Islet precursor cell (in vitro differentiated cells): Measurements from ENCODE around the gene PCBP3.
A peak's percentile ranks its signal among the peaks of the same experiment; 100 is the strongest.
"Not testable (repeated sequence)": the region's sequence is repeated elsewhere in the genome, so short reads cannot be mapped to it uniquely, and the experiment has no call there.

Experiments
- DNase-seq: peaks from one replicate; pipeline ENCODE4 v3.0.0-alpha.2; 2018

The PCBP3 gene

GRCh38 chr21:45940091-45940490, 296.6 kb downstream of the PCBP3 start:
- DNase-seq: no peak

- DNase-seq: peak; percentile 43
Measured at GRCh38 chr21:45940621-45941337, 297.3 kb downstream of the PCBP3 start.

GRCh38 chr21:45941338-45941710, 297.8 kb downstream of the PCBP3 start:
- DNase-seq: peak; percentile 42

DNA sequence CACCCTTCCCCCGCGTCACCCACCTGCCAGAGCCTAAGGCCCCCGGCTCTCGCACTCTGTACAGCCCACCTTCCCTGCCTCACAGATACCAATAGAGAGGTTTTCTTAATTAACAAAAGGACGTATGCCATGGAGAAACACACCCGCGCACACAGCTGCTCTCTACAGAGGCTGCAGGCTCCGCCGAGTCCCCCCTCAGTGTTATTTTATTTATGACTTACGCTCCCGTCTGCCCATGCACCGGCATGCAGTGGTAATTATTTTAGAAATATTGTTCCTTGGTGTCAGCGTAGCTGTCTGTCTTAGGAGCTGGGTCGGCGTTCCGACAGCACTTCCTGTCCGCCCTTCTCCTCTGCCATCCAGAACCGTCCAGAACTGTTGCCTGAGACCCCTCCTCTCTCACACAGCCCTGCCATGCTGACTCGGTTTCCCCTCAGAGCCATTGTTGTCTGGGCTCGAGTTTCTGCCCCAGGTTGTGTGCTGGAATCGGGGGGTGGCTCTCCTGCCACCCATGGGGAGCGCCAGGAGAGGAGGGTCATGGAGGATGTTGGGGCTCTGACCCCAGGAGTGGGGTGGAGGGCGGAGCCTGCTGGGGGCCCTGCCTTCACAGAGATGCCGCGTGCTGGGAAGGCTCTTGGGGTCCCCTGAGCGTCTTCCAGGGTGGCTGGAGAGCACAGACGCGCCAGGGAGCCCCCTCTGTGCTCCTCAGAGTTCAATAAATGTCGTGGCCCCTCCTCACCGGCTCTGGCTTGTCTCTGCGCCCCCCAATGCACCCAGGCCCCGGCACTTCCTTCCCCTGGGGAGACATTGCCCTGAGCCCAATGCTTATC, 298.4 kb downstream of the PCBP3 start:
- DNase-seq: no peak

- DNase-seq: peak; percentile 49
Measured at GRCh38 chr21:45942755-45943629, 299.5 kb downstream of the PCBP3 start.

GRCh38 chr21:45943630-45944540, 300.4 kb downstream of the PCBP3 start:
- DNase-seq: peak; percentile 41

DNA sequence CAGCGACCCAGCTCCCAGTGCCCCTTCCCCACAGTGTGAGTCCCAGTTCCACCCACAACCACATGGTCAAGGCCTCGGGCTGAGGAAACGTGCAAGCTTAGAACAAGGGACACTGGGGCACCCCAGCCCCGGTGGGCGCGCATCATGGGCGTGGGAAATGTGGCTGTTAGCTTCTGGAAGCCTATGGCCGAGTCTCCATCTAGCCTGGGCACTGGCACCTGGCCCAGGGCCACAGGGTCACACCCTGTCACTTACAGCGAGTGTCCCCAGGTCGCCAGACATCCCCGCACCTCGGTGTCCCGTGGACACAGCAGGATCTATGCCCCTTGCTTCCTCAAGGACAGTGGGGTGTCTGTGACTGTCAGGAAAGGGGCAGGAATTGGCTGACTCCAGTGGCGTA, 301.1 kb downstream of the PCBP3 start:
- peak; percentile 47 for DNase-seq

GRCh38 chr21:45945066-45945867, 301.7 kb downstream of the PCBP3 start:
- peak; percentile 40 for DNase-seq

DNA sequence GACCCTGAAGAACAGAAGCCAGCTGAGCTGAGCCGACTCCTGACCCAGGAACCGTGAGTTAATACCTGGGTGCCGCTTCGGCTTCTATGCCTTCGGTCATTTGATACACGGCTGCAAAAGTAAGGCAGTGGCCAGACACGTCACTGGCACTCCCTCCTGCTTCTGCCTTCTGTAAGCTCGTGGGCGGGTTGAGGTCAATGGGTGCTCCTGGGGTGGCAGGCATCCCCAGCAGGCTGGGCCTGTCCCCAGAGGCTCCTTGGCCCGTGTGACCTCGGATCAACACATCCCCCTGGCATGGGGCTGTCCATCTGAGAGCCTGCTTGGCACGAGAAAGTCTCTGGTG, 302.3 kb downstream of the PCBP3 start:
- DNase-seq: no peak

GRCh38 chr21:45947296-45947695, 303.8 kb downstream of the PCBP3 start:
- DNase-seq: no peak

- no peak for DNase-seq
Measured at GRCh38 chr21:45947716-45948255, 304.3 kb downstream of the PCBP3 start.

DNA sequence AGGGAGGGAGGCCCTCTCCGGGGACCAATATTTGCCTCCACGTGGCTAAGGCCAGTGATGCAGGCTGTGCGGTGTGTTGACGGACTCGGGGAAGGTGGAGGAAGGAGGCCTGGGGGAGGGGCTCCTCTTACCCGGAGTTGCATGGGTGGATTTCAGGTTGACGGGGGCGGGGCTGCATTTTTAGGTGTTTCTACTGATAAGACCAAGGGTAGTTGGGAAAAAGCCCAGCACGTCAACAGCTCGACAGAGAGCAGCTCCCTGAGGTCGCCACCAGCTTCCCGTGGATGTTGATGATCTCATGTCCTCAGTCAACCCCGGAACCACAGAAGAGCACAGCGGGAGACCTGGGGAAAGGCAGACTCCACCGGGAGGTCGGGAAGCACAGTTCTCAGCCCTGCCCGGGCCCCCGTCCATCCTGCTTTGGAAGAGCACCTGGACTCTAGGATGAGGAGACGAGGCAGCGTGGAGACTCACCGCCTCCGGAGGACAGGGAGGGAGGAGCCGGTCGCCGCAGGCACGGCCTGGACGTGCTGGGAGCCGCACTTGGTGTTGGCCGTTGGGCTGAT, 305.1 kb downstream of the PCBP3 start:
- DNase-seq: peak; percentile 46

GRCh38 chr21:45949928-45950739, 306.6 kb downstream of the PCBP3 start:
- no peak for DNase-seq

- DNase-seq: peak; percentile 67
Measured at GRCh38 chr21:45950740-45951515, 307.4 kb downstream of the PCBP3 start.

DNA sequence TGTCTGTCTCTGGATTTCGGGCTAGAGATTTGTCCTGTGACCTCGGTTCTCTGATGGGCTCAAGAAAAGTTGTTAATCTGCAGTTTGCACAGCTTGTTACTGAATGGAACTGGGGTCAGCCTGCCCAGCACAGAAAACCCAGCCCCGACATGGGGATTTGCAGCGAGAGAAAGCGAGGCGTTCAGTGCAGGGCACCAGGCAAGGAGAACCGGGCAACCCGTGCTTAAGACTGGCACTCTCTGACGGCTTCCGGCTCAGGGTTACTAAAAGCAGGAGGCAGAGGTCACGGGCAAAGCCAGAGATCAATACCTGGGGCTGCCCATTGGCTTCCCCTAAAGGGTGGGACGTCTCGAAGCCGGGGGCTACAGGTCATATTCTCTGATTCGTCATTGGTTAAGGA, 308.2 kb downstream of the PCBP3 start:
- no peak for DNase-seq

DNA sequence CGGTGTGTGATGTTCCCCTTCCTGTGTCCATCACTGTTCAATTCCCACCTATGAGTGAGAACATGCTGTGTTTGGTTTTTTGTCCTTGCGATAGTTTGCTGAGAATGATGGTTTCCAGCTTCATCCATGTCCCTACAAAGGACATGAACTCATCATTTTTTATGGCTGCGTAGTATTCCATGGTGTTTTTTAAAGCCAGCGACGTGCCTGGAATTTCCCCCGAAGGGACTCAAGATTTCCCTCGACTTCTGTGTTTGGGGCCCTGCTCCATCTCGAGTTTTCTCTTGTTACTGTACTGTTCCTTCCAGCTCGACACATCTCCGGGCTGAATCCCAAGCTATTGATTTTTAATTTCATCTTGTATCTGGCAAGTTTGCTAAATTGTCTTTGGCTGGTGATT, 309.0 kb downstream of the PCBP3 start:
- DNase-seq: not testable (repeated sequence)

GRCh38 chr21:45952974-45953373, 309.4 kb downstream of the PCBP3 start:
- no peak for DNase-seq

- DNase-seq: peak; percentile 79
Measured at GRCh38 chr21:45954261-45954660, 310.7 kb downstream of the PCBP3 start.

- no peak for DNase-seq
Measured at GRCh38 chr21:45954921-45955320, 311.4 kb downstream of the PCBP3 start.
